K562 (cell line): ENCODE data around the gene GNAQ. TPM values are rescaled to one million over a fixed set of nuclear protein-coding genes. Genes with fewer than 3 reads are reported as not detected.
"Not testable (repeated sequence)": the region's sequence is repeated elsewhere in the genome, so short reads cannot be mapped to it uniquely, and the experiment has no call there.

Experiments
- ATAC-seq: fragments of 200-7000 bp; cut with Tn5 transposase; 3 replicates; pipeline ENCODE4 v1.9.1; 2020; ENCODE audit warnings: moderate library complexity
- BruUV-seq: library from RNA; stranded (reverse); fragments of 400-500 nt; replicated peaks from 2 replicates; lab custom pipeline; 2021; lab: Mats Ljungman, UMichigan
- CTCF ChIA-PET: fragments of 300-600 bp; formaldehyde crosslinking; extraction: SDS; loops from one replicate; lab custom pipeline; 2021; ENCODE audit warnings: low intra/inter-chr PET ratio; lab: Yijun Ruan, JAX
- POLR2A ChIA-PET: fragments of 300-600, 350-650 bp; sonication (Branson Sonifier 250); formaldehyde crosslinking; extraction: SDS; loops from one replicate; lab custom pipeline; 2021; ENCODE audit warnings: antibody characterized with exemption, inconsistent platforms; lab: Yijun Ruan, JAX
- DNase-seq, 4 experiments: peaks; one replicate each; pipeline versions ENCODE4 v3.0.0 to v3.0.0-alpha.2; 2011 to 2018; ENCODE audit warnings: low spot score in 3 of 4, mixed read lengths in 3 of 4; ENCODE audit errors: extremely low read depth in 1 of 4
- FAIRE-seq: peaks from 2 replicates; lab custom pipeline; 2011; peaks lifted over from hg19 to GRCh38; lab: Jason Lieb, UNC
- H2AFZ ChIP-seq: 2 replicates; pipeline ENCODE4 v1.6.0; 2011; ENCODE audit warnings: low read depth, low read length, control low read depth, inconsistent platforms
- H3K27ac ChIP-seq: fragments of 200-600 bp; 3 replicates; pipeline ENCODE4 v1.8.0; 2011; ENCODE audit warnings: low read depth, mild to moderate bottlenecking, control low read depth, inconsistent platforms, low read length, moderate library complexity, mixed read lengths; ENCODE audit errors: extremely low read depth
- H3K27me3 ChIP-seq, 2 experiments: fragments of 300-600 bp in 1 of 2; 2 replicates in 1 of 2; 3 replicates in 1 of 2; pipeline versions ENCODE4 v1.6.0 to v1.8.0; 2011; ENCODE audit warnings: inconsistent platforms in 2 of 2, low read length in 2 of 2, mild to moderate bottlenecking in 1 of 2, mixed read lengths in 1 of 2, moderate library complexity in 1 of 2; ENCODE audit not compliant: control insufficient read depth in 2 of 2, insufficient read depth in 2 of 2
- H3K36me3 ChIP-seq: fragments of 300-600 bp; 3 replicates; pipeline ENCODE4 v1.8.0; 2011; ENCODE audit warnings: mild to moderate bottlenecking, low read length, inconsistent platforms; ENCODE audit not compliant: control insufficient read depth, insufficient read depth
- H3K4me1 ChIP-seq, 2 experiments: fragments of 200-600 bp in 1 of 2; replicated peaks in 1 of 2; 2 replicates in 1 of 2; 3 replicates in 1 of 2; pipeline versions ENCODE4 v1.5.1 to v1.8.0; 2011; ENCODE audit warnings: inconsistent platforms in 2 of 2, low read length in 2 of 2, mild to moderate bottlenecking in 1 of 2, mixed read lengths in 1 of 2, moderate library complexity in 1 of 2; ENCODE audit not compliant: control insufficient read depth in 2 of 2, insufficient read depth in 2 of 2
- H3K4me2 ChIP-seq: 2 replicates; pipeline ENCODE4 v1.6.1; 2011; ENCODE audit warnings: low read length, control low read depth, inconsistent platforms, mixed read lengths; ENCODE audit not compliant: insufficient read depth
- H3K4me3 ChIP-seq: fragments of 200-600 bp; sonication (generic), shearing (Covaris generic); 2 replicates; pipeline ENCODE4 v1.5.1; 2016; ENCODE audit warnings: control low read depth, inconsistent platforms
- H3K79me2 ChIP-seq: fragments of 200-600 bp; 3 replicates; pipeline ENCODE4 v1.8.0; 2011; ENCODE audit warnings: low read length, inconsistent platforms; ENCODE audit not compliant: control insufficient read depth, insufficient read depth
- H3K9ac ChIP-seq, 2 experiments: 2 replicates each; pipeline versions ENCODE4 v1.6.0 to v1.6.1; 2011; ENCODE audit warnings: low read depth in 2 of 2, low read length in 2 of 2, control low read depth in 1 of 2, inconsistent platforms in 1 of 2, mild to moderate bottlenecking in 1 of 2, mixed read lengths in 1 of 2; ENCODE audit not compliant: insufficient read depth in 1 of 2
- H3K9me1 ChIP-seq: one replicate; pipeline ENCODE4 v1.6.0; 2011; ENCODE audit warnings: inconsistent platforms, mild to moderate bottlenecking, low read length, moderate library complexity; ENCODE audit not compliant: control insufficient read depth, insufficient read depth
- H3K9me3 ChIP-seq: replicated peaks from 2 replicates; pipeline ENCODE4 v1.5.1; 2011; ENCODE audit warnings: low read depth, low read length, inconsistent platforms; ENCODE audit not compliant: control insufficient read depth, insufficient read depth
- H4K20me1 ChIP-seq: replicated peaks from 2 replicates; pipeline ENCODE4 v1.6.1; 2011; ENCODE audit warnings: low read length, inconsistent platforms, mixed read lengths; ENCODE audit not compliant: control insufficient read depth, insufficient read depth
- WGBS: fragments of 100-300 bp; shearing (Covaris generic); methylation state at CpG from one replicate; pipeline ENCODE4 v1.1.6; 2016; ENCODE audit warnings: low coverage, mixed read lengths; ENCODE audit not compliant: insufficient coverage; ENCODE audit errors: missing lambda C conversion rate; 5-methylcytosine and 5-hydroxymethylcytosine counted together
- in situ Hi-C: fragments of 300-500 bp; cut with MboI; formaldehyde crosslinking; loops from 4 replicates; pipeline ENCODE4 v1.15.0; 2018; ENCODE audit warnings: inconsistent platforms, mixed read lengths
- intact Hi-C: fragments of 100-400 bp; cut with micrococcal nuclease; formaldehyde crosslinking; loops from 2 replicates; pipeline ENCODE4 v1.14.2; 2022
- polyA plus RNA-seq, 8 experiments: library from polyadenylated mRNA; depleted of rRNA in 4 of 8; stranded (reverse) in 5 of 8; unstranded in 3 of 8; fragments of >200 nt; fragmentation: Nextera tagmentation in 2 of 8; fragmentation: Illumina TruSeq in 1 of 8; extraction: Ambion mirVana in 2 of 8; extraction: Trizol in 1 of 8; gene quantifications; 2 replicates each; pipeline versions ENCODE4 v1.2.1 to v1.2.3, GENCODE V29; 2011 to 2014; ENCODE audit warnings: inconsistent platforms in 1 of 8, missing spikeins in 1 of 8
- total RNA-seq, 7 experiments: library from RNA; depleted of rRNA in 6 of 7; stranded (reverse); fragments of >200 nt in 6 of 7; fragmentation: Illumina TruSeq in 2 of 7; extraction: Trizol in 2 of 7; gene quantifications; 2 replicates each; pipeline versions ENCODE4 v1.2.1 to v1.2.3, GENCODE V29; 2011 to 2021; ENCODE audit warnings: low replicate concordance in 1 of 7

GNAQ gene
- total and polyA plus RNA-seq, 9 of the 15 experiments (the other 6 are each of a cell fraction or from before 2014, with no cell fraction given): 4.8 to 27.9 (median 17.5) TPM

GRCh38 chr9:77718298-77718640, 313.3 kb downstream of the GNAQ start:
- WGBS: 71% methylated on average over 5 of the region's 5 CpGs
- in situ Hi-C loops, H2AFZ ChIP-seq, H3K4me1 ChIP-seq, POLR2A ChIA-PET, FAIRE-seq, H3K79me2 ChIP-seq, H3K36me3 ChIP-seq, H4K20me1 ChIP-seq, BruUV-seq, H3K9ac ChIP-seq, ATAC-seq, H3K4me2 ChIP-seq, H3K9me1 ChIP-seq, H3K4me3 ChIP-seq, intact Hi-C loops, CTCF ChIA-PET, H3K27me3 ChIP-seq, DNase-seq, H3K27ac ChIP-seq, H3K9me3 ChIP-seq: not testable (repeated sequence)

- in situ Hi-C loops, DNase-seq, H4K20me1 ChIP-seq, H3K9me1 ChIP-seq, intact Hi-C loops, H3K79me2 ChIP-seq, H3K27ac ChIP-seq, H3K4me2 ChIP-seq, BruUV-seq, POLR2A ChIA-PET, H3K4me1 ChIP-seq, H3K9ac ChIP-seq, H3K27me3 ChIP-seq, ATAC-seq, H3K4me3 ChIP-seq, H2AFZ ChIP-seq, H3K9me3 ChIP-seq, CTCF ChIA-PET, H3K36me3 ChIP-seq: not testable (repeated sequence)
- peak; percentile 73 for FAIRE-seq
- WGBS: 93% methylated on average over 4 of the region's 5 CpGs
These were observed 313.9 kb downstream of the GNAQ start for GRCh38 chr9:77717608-77718297.
